Parathyroid adenoma (tissue), 2 donors: Measurements from ENCODE around the gene ZNF142.
"Not testable (repeated sequence)": the region's sequence is repeated elsewhere in the genome, so short reads cannot be mapped to it uniquely, and the experiment has no call there.

Experiments
- H2AFZ ChIP-seq: fragments of 300-600 bp; sonication (generic); one replicate; pipeline ENCODE4 v1.7.0; 2017; ENCODE audit warnings: antibody characterized with exemption, mild to moderate bottlenecking
- H3K27ac ChIP-seq: fragments of 300-600 bp; sonication (generic); one replicate; pipeline ENCODE4 v1.7.0; 2017
- H3K27me3 ChIP-seq: fragments of 300-600 bp; sonication (generic); one replicate; pipeline ENCODE4 v1.7.0; 2017; ENCODE audit warnings: low read length; ENCODE audit not compliant: control insufficient read depth, insufficient read depth
- H3K36me3 ChIP-seq: fragments of 300-600 bp; sonication (generic); one replicate; pipeline ENCODE4 v1.7.0; 2017; ENCODE audit warnings: low read length; ENCODE audit not compliant: control insufficient read depth, insufficient read depth
- H3K4me1 ChIP-seq: fragments of 300-600 bp; sonication (generic); one replicate; pipeline ENCODE4 v1.7.0; 2017; ENCODE audit warnings: control low read depth
- H3K4me2 ChIP-seq: fragments of 300-600 bp; sonication (generic); one replicate; pipeline ENCODE4 v1.7.0; 2017; ENCODE audit warnings: low read length
- H3K4me3 ChIP-seq: fragments of 300-600 bp; sonication (generic); one replicate; pipeline ENCODE4 v1.7.0; 2017; ENCODE audit warnings: low read depth, low read length
- H3K79me2 ChIP-seq: fragments of 300-600 bp; sonication (generic); one replicate; pipeline ENCODE4 v1.7.0; 2017; ENCODE audit warnings: control low read depth
- H3K9ac ChIP-seq: fragments of 300-600 bp; sonication (generic); one replicate; pipeline ENCODE4 v1.7.0; 2017; ENCODE audit warnings: mild to moderate bottlenecking
- H3K9me3 ChIP-seq: fragments of 300-600 bp; sonication (generic); one replicate; pipeline ENCODE4 v1.7.0; 2017; ENCODE audit warnings: low read length; ENCODE audit not compliant: control insufficient read depth
- TF ChIP-seq, protein P1 (sequence below): fragments of 300-600 bp; sonication (generic); IDR thresholded peaks from one replicate; pipeline ENCODE4 v1.7.0; 2017; ENCODE audit warnings: antibody characterized with exemption, mild to moderate bottlenecking
- donor health status: primary hyperparathyroidism.

Gene ZNF142

DNA sequence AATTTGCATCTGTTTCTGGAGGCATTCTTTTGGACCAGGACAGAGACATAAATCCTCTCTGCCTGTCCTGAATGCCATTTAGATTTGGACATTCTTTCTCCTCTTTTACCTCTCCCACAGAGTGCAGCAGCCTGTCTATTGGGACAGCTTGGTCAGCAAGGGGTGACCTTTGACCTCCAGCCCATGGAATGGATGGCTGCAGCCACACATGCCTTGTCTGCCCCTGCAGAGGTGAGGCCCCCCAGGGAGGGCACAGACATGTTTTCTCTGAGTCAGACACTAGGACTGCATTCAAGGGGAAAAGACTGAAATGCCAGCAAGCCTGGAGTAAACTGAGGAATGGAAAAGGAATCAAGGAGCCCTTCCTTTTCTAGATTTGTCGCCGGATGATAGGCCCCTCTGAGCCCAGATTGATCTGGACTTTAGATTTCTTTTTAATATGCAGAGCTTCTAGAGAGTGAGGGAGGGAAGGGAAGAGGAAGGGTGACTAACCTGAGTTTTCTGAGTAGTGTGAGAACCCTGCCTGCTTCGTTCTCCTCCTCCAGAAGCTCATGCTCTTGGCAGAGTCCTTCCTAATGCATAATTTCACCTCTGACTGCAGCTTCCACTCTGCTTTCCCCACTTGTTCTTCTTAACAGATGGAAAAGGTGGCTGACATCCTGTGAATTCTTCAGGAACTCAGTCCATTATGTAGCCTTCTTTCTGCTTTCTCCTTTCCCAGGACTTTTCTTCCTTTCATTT lies 35.2 kb upstream of the ZNF142 start:
- H3K79me2 ChIP-seq: no peaks in the 10 kb centered on the region
- no peak overlapping the region for H2AFZ ChIP-seq
- H3K4me1 ChIP-seq: no peaks in the 10 kb centered on the region
- H3K4me3 ChIP-seq: no peak overlapping the region
- no peak overlapping the region for H3K9ac ChIP-seq
- H3K4me2 ChIP-seq: no peak overlapping the region
- TF ChIP-seq, protein P1, sequence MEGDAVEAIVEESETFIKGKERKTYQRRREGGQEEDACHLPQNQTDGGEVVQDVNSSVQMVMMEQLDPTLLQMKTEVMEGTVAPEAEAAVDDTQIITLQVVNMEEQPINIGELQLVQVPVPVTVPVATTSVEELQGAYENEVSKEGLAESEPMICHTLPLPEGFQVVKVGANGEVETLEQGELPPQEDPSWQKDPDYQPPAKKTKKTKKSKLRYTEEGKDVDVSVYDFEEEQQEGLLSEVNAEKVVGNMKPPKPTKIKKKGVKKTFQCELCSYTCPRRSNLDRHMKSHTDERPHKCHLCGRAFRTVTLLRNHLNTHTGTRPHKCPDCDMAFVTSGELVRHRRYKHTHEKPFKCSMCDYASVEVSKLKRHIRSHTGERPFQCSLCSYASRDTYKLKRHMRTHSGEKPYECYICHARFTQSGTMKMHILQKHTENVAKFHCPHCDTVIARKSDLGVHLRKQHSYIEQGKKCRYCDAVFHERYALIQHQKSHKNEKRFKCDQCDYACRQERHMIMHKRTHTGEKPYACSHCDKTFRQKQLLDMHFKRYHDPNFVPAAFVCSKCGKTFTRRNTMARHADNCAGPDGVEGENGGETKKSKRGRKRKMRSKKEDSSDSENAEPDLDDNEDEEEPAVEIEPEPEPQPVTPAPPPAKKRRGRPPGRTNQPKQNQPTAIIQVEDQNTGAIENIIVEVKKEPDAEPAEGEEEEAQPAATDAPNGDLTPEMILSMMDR: no peak
- H3K36me3 ChIP-seq: no peaks in the 10 kb centered on the region
- H3K27ac ChIP-seq: no peak overlapping the region
- no peaks in the 10 kb centered on the region for H3K27me3 ChIP-seq
- H3K9me3 ChIP-seq: no peaks in the 10 kb centered on the region

DNA sequence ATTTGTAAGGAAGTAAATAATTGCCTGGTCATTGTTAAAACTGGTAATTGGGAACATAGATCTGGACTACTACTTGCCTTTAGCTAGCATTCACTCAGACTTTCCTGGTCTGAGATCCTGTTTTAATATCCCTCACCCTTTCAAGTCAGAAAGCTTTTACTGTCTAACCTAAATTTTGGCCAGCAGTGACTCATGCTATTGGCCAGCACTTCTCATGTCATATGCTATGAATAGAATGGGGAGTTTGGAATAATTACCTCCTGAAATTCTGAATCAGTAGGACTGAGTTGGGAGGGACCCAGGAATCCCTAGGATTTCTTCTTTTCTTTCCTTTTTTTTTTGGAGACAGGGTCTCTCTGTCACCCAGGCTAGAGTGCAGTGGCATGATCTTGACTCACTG lies 31.8 kb upstream of the ZNF142 start:
- no peaks in the 10 kb centered on the region for H3K36me3 ChIP-seq
- H3K79me2 ChIP-seq: no peaks in the 10 kb centered on the region
- no peaks in the 10 kb centered on the region for H3K9me3 ChIP-seq
- no peaks in the 10 kb centered on the region for H3K4me1 ChIP-seq
- H3K4me2 ChIP-seq: no peak overlapping the region
- no peaks in the 10 kb centered on the region for H3K27me3 ChIP-seq
- H2AFZ ChIP-seq: no peak overlapping the region
- no peak overlapping the region for H3K27ac ChIP-seq
- no peak overlapping the region for H3K4me3 ChIP-seq
- TF ChIP-seq, protein P1: no peak
- H3K9ac ChIP-seq: no peak overlapping the region

DNA sequence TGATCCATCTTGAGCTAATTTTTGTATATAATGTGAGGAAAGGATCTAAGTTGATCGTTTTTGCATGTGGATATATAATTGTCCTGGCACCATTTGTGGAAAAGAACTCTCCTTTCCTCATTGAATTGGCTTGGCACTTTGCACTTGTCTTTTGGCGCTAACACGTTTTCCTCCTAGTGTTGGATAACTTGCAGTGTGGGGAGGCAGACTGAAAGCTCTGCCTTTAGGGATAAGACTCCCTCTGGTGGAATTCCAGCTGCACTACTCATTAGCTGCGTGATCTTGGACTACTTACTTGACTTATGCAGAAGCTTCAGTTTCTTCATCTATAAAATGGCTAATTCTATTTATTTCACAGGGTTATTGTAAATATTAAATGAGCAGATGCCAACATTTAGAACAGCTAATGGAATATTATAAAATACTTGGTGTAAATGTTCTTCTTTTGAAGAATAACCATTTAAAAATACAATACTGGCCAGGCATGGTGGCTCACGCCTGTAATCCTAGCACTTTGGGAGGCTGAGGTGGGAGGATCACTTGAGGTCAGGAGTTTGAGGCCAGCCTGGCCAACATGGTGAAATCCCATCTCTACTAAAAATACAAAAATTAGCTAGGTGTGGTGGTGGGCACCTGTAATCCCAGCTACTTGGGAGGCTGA lies 28.1 kb upstream of the ZNF142 start:
- H3K4me2 ChIP-seq, H3K27ac ChIP-seq, H3K9me3 ChIP-seq, H3K27me3 ChIP-seq, H3K36me3 ChIP-seq, H3K4me1 ChIP-seq, H3K79me2 ChIP-seq, H3K4me3 ChIP-seq, H3K9ac ChIP-seq, H2AFZ ChIP-seq: not testable (repeated sequence)
- TF ChIP-seq, protein P1: peak; percentile 82

DNA sequence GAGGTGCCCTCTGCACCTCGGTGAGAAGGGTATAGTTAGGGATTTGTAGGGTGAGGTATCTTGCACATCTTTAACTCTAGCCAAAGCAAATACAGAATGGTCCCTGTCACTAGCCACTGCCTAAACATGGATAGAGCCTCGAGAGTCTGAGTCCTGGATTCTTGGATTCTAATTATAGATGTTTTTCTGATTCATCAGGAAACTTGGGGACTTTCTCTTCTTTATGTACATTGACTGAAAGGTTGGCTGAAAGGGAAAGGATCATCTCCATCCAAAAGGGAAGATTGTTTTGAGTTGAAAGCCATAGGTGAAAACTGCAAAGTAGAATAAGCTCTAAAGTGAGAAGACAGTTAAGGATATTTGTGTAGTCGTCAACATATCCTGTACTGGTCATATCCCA lies 20.6 kb upstream of the ZNF142 start:
- no peaks in the 10 kb centered on the region for H3K9me3 ChIP-seq
- no peak overlapping the region for H3K4me3 ChIP-seq
- no peak overlapping the region for H3K27ac ChIP-seq
- no peaks in the 10 kb centered on the region for H3K79me2 ChIP-seq
- TF ChIP-seq, protein P1: no peak
- H3K36me3 ChIP-seq: no peaks in the 10 kb centered on the region
- no peak overlapping the region for H3K4me2 ChIP-seq
- H3K9ac ChIP-seq: no peak overlapping the region
- no peaks in the 10 kb centered on the region for H3K4me1 ChIP-seq
- H3K27me3 ChIP-seq: no peaks in the 10 kb centered on the region
- no peak overlapping the region for H2AFZ ChIP-seq

DNA sequence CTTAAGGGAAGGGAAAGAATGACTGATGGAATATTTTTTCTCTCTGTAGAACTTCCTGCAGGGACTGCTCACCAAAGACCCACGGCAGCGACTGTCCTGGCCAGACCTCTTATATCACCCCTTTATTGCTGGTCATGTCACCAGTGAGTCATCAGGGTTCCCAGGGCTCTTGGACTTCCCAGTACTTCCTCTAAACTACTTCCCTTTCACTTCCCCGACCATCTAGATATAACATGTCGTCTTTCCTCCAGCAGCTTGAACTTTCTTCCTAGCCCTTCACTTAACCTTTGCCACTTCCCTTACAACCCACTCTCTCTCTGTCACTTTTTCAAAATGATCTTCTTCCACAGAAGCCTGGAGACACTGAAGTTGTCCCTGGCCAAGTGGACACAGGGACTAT lies 19.7 kb upstream of the ZNF142 start:
- Histone ChIP-seq H3K36me3 (no peaks in the 10 kb centered on the region), H3K4me3 (no peak overlapping the region), H2AFZ (no peak overlapping the region), H3K27me3 (no peaks in the 10 kb centered on the region), H3K9ac (no peak overlapping the region), H3K9me3 (no peaks in the 10 kb centered on the region), H3K4me2 (no peak overlapping the region), H3K79me2 (no peaks in the 10 kb centered on the region), H3K4me1 (no peaks in the 10 kb centered on the region), H3K27ac (no peak overlapping the region)
- TF ChIP-seq, protein P1: no peak
